HG03469 (cell line): ENCODE measurements around the gene RAPSN.
"Not testable (repeated sequence)": the region's sequence is repeated elsewhere in the genome, so short reads cannot be mapped to it uniquely, and the experiment has no call there.

Experiments used
- ATAC-seq: cut with Tn5 transposase; IDR thresholded peaks from one replicate; pipeline ENCODE4 v1.9.1; 2021; ENCODE audit warnings: mild to moderate bottlenecking, moderate library complexity, moderate number of reproducible peaks; ENCODE audit not compliant: unreplicated experiment

Gene RAPSN

DNA sequence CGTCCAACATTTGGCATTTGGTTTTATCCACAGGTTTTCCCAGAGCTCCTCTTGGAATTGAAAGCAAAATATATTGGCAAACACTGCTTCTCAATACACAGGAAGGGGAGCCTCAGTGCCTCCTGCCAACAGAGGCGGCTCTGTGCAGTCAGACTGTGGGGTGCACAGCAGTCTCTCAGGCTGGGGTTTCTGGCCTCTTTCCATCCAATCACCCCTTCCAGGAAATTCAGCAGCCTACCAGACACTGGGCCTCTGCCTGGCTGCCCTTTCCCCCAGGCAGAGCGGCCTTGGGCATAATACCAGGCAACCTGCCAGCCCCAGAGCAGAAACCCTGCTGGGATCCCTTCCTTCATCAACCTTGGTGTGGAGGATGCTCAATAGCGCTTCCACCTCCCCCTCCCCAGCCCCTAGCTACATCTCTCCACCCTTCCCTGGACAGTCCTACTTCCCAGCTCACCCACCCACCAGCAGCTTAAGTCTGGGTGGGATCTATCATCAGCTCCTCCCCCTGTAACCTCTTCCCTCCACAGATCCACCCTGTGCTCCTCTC is 17.8 kb upstream of the RAPSN start:
- ATAC-seq = no peak

DNA sequence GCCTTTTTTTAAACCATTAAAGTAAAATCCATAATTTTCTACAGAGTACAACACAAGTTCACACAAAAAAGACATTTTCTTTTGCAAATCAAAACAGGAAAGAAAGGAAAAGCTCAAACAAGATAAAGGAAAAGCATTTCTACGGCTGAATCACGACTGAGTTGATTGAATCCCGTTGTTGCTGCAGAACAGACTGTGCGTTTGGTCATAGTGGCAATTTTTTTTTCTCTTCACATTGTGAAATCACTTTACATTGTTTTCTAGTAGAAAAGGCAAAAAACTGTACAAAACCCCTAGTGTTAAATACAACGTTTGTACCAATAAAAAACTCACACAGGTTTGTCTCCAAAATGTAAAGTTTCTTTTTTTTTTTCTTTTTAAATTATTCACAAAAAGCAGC is 17.3 kb upstream of the RAPSN start:
- ATAC-seq = no peak

DNA sequence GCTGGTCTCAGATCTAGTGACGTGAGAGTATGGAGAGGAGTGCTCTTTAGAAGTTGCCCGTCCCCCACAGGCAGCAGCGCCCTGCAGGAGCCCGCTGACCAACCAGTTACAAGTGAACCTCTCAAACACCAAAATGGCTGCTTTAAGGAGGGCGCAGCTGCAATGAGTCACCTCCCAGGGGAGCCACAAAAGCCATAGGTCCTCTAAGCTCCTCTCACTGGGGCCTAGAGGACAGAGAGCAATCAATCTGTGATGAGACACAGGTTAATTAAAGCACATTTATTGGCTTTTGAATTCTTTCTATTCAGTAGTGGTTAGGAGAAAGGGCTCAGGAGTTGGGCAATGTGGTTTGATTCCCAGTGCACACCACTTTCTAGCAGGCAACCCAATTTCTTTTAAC is 15.5 kb upstream of the RAPSN start:
- ATAC-seq = no peak

DNA sequence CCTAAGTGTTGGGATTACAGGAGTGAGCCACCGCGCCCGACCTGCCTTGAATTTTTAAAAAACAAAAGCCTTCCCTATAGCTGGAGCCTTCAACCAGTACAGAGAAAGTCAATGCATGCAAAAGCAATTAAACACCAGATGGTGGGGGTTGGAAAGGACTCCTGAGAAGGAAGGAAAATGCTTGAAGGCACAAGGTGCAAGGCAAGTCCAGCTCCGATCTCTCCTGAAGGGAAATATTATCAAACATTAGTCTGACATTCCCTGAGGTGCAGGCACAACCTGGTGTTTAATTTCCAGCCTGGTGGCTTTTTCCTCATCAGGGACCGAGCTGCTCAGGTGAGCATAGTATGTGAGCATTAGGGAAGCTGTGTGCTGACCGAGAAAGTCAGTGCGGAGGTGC is 12.9 kb upstream of the RAPSN start:
- no peak for ATAC-seq

DNA sequence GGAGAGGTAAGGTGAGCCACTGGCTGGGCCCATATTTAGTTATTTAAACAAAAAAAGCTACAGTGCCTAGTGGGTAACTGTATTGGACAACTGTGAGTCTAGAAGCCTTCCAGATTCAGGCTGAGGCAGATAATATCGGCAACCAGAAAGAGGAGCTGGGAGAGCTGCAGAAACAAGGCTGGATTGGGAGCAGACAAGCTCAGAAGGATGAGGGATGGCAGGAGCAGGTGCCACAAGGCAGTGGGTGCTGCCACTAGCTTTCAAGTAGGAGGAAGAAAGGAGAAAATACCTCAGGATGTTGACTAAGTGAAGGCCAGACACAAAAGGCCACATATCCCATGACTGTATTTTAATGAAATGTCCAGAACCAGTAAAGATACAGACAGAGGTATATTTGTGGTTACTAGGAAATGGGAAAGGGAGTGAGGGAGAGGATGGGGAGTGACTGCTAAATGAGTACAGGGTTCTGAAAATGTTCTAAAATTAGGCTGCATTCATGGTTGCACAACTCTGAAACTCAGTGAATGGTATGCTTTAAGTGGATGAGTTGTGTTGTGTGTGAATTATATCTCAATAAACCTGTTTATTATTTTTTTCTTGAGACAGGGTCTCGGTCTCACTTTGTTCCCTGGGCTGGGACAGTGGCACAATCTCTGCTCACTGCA is 11.8 kb upstream of the RAPSN start:
- no peak for ATAC-seq

DNA sequence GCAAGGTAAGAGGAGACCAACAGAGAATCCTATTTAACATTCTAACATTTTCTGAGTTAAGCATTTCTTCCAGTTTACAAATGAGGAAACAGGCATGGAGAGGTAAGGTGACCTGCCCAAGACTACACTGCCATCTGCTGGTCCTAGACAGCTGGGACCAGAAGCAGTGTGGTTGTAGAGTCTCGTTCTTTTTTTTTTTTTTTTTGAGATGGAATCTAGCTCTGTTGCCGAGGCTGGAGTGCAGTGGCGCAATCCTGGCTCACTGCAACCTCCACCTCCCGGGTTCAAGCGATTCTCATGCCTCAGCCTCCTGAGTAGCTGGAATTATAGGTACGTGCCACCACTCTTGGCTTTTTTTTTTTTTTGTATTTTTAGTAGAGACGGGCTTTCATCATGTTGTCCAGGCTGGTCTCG is 5.3 kb upstream of the RAPSN start:
- ATAC-seq = not testable (repeated sequence)

DNA sequence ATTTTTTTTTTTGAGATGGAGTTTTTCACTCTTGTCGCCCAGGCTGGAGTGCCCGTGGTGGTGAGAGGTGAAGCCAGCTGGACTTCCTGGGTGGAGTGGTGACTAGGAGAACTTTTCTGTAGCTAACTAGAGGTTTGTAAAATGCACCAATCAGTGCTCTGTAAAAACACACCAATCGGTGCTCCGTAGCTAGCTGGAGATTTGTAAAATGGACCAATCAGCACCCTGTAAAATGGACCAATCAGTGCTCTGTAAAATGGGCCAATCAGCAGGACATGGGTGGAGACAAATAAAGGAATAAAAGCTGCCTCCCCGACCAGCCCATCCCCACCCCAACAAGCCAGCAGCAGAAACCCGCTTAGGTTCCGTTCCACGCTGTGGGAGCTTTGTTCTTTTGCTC is 4.4 kb upstream of the RAPSN start:
- ATAC-seq = no peak

DNA sequence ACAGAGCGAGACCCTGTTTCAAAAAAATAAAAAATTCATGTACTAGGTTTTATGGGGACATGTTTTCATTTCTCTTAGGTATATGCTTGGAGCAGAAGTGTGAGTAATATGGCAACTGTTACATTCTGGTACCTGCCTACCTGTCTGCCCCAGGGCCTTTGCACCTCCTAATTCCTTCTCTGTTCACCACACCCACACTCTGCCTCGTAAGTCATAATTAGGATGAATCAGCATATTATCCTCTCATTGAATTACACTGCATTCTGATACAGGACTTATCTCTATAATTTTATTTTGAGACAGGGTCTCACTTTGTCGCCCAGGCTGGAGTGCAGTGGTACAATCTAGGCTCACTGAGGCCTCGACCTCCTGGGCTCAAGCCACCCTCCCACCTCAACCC is 3.1 kb upstream of the RAPSN start:
- ATAC-seq = no peak

DNA sequence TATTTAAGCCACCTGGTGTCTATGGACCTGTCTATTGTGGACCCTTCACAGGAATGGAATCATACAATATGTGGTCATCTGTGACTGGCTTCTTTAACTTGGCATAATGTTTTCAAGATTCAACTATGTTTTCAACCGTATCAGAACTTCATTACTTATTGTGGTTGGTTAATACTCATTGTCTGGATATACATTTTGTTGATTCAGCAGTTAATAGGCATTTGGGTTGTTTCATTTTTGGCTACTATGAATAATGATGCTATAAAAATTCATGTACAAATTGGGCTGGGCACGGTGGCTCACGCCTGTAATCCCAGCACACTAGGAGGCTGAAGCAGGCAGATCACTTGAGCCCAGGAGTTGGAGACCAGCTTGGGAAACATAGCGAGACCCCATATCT is 2.5 kb upstream of the RAPSN start:
- no peak for ATAC-seq

DNA sequence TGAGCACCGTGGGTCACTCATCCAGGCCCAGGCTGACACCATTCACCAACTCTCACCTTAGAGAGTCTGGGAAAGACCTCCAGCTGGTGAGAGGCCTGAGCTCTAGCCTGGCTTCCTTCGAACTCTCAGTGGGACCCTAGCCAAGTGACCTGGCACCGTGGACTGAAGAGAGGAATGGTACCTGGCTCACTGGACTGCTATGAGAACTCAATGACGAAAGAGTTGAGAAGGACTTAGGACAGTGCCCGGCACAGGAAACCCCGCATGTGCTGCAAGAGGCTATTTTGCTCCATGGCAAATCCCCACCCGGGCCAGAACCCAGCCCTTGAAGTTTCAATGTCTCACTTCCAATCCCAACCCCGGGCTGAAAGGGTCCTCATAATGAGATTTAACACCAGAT is 605 bp upstream of the RAPSN start:
- no peak for ATAC-seq

DNA sequence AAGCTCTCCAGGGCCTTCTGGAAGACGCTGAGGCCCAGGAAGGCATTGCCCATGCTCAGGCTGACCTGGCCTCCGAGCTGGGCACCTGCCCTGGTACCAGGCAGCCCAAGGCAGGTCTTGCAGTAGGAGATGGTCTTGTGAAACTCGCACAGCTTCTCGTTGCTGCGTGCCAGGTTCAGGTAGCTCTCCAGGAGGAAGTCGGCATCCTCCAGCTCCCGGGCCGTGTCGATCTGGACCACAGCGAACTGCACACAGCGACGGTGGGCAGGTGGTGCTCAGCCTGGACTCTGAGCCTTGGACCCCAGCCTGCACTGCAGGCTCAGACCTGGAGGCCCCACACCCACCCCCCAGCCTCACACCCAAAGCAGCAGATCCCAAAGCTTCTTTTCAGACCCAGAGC is 1.0 kb downstream of the RAPSN start:
- ATAC-seq = no peak

DNA sequence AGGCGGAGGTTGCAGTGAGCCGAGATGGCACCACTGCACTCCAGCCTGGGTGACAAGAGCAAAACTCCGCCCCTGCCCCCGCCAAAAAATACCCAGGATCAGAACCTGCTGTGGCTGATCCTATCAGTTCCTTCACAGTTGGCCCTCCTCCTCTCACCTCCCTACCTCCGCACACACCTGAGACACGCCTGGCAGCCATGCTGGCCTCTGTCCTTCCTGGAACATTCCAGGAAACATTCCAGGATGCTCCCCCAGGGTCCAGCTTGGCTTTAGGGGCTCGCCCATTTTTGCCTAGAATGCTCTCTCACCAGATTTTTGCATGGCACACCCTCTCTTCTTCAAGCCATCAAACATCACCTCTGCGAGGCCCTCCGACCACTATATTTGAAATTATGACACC is 2.1 kb downstream of the RAPSN start:
- no peak for ATAC-seq

DNA sequence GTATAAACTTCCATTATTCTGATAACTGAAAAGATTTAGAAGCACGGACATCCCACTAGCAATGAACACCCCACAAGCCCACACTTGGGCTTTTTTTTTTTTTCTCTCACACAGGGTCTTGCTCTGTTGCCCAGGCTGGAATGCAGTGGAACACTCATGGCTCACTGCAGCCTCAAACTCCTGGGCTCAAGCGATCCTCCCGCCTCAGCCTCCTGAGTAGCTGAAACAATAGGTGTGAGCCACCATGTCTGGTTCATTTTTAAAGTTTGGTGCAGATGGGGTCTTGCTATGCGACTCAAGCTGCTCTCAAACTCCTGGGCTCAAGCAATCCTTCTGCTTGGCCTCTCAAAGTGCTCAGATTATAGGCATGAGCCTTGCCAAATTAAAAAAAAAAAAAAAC is 3.1 kb downstream of the RAPSN start:
- ATAC-seq = no peak

DNA sequence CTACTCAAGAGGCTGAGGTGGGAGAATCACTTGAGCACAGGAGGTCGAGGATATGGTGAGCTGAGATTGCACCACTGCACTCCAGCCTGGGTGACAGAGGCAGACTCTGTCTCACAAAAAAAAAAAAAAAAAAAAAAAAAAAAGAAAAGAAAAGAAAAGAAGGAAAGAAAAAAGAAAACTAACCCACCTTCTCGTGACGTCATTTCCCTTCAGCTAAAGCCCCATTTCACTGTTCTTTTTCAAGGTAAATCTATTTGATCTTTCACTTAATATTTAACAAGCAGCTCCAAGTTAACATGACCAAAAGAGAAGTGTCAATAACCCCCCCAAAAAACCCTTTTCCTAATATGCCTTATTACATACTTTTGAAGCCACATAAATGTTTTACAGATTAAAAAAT is 5.1 kb downstream of the RAPSN start:
- no peak for ATAC-seq

DNA sequence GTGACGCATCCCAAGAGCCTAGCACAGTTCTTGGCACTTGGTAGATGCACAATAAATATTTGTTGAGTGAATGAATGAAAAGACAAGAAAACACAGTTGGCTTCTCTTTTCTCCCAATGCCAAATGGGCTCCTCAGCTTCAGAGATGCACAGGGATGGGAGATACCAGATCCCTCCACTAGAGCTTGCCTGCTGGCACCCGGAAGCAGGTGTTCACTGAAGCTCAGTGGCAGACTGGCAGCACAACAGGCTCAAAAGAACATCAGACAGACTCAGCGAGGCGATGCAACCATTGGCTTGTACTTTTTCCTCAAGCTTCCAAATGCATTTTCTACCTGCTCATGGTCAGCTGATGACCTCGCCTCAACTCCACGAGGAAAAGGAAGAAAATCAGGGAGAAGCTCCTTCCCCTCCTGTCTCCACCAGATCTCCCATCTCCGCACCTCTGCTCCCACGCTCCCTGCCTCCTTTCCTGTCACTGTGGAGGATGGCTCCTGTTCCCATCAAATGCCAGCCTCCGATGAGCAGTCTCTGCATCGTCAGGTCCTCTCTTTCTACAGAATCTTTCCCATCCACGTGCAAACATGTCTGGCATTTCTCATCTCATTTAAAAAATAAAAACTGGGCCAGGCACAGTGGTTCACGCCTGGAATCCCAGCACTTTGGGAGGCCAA is 5.8 kb downstream of the RAPSN start:
- ATAC-seq = no peak

DNA sequence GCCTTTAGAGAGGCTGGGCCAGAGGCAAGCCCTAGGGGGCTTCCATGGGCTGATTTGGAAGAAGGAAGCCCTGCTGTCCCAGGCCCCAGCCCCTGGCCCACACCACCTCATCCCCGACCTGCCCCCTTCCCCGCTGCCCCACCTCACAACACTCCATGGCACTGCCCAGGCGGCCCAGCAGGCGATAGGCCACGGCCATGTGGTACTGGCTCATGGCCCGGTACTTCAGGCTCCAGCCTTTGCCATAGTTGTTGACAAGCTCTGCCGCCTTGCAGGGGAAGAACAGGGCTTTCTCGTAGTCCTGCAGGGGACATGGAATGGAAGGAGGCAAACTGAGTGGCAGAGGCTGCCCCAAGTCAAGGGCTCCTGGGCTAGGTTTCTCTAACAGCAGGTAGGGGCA is 6.4 kb downstream of the RAPSN start:
- no peak for ATAC-seq

DNA sequence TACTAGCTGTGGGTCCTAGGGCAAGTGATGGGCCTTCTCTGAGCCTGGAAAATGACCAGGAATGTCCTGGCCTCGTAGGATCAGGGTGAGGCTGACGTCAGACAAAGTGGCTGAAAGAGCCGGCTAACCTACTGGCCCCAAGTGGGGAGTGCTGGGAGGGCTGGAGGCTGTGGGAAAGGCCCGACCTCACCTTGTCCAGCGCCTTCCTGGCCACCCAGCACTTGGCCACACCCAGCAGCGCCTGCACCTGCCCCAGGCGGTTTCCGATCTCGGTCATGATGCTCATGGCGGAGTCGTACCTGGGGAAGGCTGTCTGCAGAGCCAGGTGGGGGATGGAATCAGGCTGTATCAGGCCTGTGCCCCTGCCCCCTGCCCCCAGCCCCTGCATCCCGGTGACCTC is 7.5 kb downstream of the RAPSN start:
- ATAC-seq = no peak

DNA sequence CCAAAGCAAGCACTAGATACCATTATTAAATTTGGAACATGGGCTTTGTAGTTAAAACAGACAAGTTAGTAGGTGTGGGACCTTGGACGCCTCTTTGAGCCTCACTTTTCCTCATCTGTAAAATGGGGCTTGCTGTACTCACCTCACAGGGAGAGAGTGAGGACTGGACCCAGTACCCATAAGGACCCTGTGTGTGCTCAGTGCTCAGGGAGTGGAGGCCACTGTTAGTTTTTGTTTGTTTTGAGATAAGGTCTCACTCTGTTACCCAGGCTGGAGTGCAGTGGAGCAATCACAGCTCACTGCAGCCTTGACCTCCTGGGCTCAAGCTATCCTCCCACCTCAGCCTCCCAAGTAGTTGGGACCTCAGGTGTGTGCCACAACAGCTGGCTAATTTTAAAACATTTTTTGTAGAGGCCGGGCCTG is 8.9 kb downstream of the RAPSN start:
- ATAC-seq = no peak

DNA sequence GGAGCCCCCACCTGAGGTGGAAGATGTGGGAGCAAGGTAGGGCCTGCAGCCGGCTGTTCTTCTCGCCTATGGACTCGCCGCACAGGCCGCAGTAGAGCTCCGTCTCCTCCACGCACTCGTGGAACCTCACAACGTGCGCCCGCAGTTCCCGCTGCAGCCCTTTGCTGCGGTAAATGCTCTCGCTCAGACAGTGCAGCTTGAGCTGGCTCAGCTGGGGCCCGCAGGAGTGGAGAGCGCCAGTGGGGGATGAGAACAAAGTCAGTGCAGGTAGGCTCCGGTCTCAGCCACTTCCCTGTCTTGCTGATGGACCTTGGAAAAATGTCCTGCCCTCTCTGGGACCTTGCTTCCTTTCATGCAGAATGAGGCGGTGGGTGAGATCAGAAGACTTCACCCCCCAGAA is 10.2 kb downstream of the RAPSN start:
- no peak for ATAC-seq

DNA sequence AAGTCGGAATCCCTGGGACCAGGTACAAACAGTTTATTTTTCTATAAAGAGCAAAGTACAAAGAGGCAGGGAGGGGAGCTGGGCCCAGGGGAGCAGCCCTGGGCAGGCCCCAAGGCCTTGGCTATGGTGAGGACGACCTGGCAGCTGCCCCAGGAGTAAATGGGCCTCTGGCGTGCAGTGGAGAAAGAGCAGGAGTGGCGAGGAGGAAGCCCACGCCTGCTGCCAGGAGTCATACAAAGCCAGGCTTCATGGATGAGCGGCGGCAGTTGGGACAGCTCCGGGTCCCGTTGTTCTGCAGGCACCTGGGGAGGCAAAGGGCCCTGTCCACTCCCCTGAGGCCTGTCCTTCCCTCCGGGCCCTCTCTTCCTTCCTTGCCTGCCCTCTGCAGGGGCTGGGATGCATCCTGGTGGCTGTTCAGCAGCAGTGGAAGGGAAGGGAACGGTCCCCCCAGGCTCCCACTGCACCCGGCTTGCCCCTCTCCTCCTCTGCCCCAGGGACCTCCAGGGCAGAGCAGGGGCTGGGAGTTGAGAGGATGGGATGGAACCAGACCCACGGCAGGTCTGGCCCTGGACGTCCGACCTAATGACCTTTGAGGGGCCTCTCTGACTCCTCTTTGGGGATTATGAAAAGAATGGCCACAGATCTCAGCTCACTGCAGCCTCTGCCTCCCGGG is 11.1 kb downstream of the RAPSN start:
- ATAC-seq = no peak

DNA sequence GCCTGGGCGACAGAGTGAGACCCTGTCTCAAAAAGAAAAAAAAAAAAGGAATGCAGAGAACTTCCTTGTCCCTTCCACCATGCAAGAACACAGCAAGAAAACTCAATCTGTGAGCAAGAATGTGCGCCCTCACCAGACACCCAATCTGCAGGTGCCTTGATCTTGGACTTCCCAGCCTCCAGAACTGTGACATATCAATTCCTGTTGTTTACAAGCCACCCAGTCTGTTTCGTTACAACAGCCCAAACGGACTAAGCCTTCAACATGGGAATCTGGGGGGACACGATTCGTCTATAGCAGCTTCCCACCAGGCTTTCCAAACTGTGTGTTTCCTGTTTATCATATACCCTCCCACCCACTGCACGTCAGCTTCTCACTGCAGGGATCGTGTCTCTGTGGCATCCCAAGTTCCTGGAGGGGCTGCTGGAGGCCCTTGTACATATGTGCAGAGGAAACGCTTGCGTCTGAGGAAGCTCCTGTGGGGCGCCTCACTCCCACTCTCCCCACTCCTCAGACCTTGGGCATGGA is 11.7 kb downstream of the RAPSN start:
- ATAC-seq = no peak

DNA sequence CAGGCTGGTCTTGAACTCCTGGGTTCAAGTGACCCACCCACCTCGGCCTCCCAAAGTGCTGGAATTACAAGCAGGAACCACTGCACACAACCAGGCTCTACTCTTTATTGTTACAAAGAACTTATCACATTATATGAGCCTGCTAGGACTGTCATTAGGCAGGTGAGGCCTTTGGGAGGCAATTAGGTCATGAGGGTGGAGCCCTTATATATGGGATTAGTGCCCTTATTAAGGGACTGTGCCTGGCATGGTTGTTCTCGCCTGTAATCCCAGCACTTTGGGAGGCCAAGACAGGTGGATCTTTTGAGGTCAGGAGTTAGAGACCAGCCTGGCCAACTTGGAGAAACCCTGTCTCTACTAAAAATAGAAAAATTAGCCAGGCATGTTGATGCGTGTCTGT is 12.2 kb downstream of the RAPSN start:
- no peak for ATAC-seq
